Measurements from ENCODE around the gene CNDP1.
"Not testable (repeated sequence)": the region's sequence is repeated elsewhere in the genome, so short reads cannot be mapped to it uniquely, and the experiment has no call there.

CNDP1 gene

DNA sequence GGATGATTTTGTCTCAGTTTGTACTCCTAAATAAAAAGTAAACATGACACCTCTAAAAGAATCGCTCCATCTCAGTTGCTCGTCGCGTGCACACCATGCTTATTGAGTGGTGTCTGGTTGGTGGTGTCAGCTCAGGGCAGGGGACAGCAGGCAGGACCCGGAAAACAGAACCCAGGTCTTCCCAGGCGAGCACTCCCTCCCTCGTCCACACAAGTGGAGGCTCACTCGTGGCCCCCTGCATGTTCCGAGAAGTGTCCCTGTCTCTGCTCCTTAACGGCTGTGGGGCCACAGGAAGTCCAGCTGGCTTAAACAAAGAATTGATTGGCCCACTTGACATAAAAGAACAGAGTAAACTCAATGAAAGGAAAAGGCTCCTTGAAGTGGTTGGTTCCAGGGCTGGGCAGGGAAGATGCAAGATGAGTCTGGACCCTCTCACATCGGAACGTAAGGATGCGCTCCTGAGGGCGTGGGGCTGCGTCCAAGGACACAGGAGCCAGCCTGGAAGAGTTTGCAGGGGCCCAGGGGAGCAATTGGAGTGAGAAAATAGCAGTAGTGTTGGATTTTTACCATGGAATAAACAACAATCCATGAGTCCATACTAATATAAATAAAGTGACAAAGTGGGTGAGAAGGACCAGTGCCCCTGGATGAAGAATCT lies 13.1 kb upstream of the CNDP1 start (continued):
- TF ChIP-seq ZBTB11 (tag by site-specific recombination; conservative IDR thresholded peaks at IDR 0.05; ENCODE audit: low read depth) (no peak), ZNF302 (tag by site-specific recombination; IDR thresholded peaks at IDR 0.05; ENCODE audit: low read depth) (no peak)

- TF ChIP-seq ZNF654 (tag by site-specific recombination; IDR thresholded peaks at IDR 0.05; ENCODE audit: low read depth) (no peak), YY1 (tag by site-specific recombination; IDR thresholded peaks at IDR 0.05) (no peak), ZNF311 (tag by site-specific recombination; IDR thresholded peaks at IDR 0.05; ENCODE audit: borderline replicate concordance) (no peak), KLF8 (tag by site-specific recombination; IDR thresholded peaks at IDR 0.05) (no peak), ZNF544 (tag by site-specific recombination; IDR thresholded peaks at IDR 0.05) (no peak), ZNF341 (tag by site-specific recombination; IDR thresholded peaks at IDR 0.05; ENCODE audit: low read depth) (no peak)
- TF ChIP-seq, protein P1, sequence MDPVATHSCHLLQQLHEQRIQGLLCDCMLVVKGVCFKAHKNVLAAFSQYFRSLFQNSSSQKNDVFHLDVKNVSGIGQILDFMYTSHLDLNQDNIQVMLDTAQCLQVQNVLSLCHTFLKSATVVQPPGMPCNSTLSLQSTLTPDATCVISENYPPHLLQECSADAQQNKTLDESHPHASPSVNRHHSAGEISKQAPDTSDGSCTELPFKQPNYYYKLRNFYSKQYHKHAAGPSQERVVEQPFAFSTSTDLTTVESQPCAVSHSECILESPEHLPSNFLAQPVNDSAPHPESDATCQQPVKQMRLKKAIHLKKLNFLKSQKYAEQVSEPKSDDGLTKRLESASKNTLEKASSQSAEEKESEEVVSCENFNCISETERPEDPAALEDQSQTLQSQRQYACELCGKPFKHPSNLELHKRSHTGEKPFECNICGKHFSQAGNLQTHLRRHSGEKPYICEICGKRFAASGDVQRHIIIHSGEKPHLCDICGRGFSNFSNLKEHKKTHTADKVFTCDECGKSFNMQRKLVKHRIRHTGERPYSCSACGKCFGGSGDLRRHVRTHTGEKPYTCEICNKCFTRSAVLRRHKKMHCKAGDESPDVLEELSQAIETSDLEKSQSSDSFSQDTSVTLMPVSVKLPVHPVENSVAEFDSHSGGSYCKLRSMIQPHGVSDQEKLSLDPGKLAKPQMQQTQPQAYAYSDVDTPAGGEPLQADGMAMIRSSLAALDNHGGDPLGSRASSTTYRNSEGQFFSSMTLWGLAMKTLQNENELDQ (tag by site-specific recombination; IDR thresholded peaks at IDR 0.05; ENCODE audit: low read depth): no peak
- POLR2A ChIA-PET: no interaction called here
- no peaks in the 10 kb centered on the region for H3K9me3 ChIP-seq (ENCODE audit: control insufficient read depth, insufficient read depth, low read depth, low read length)
Observed at GRCh38 chr18:74522635-74523548, 11.4 kb upstream of the CNDP1 start.

GRCh38 chr18:74524097-74524496 lies 10.2 kb upstream of the CNDP1 start:
- Histone ChIP-seq H3K9me3 (ENCODE audit: control insufficient read depth, insufficient read depth, low read depth, low read length) (no peaks in the 10 kb centered on the region), H3K27ac (ENCODE audit: extremely low read depth, low read depth, low read length) (no peak overlapping the region), H3K4me1 (ENCODE audit: control insufficient read depth, insufficient read depth, low read length) (no peaks in the 10 kb centered on the region), H3K36me3 (ENCODE audit: control insufficient read depth in 2 of 2, insufficient read depth in 1 of 2, low read length in 2 of 2) (peaks cover 0 to 15% of the 10 kb centered on the region in 2 experiments; a peak in 2 of 3 replicates), H3K4me3 (ENCODE audit: low read depth, low read length) (no peak overlapping the region)
- ChIA-PET POLR2A (no interaction called here), CTCF (no interaction called here)
- no peak for TF ChIP-seq ZNF544 (tag by site-specific recombination; IDR thresholded peaks at IDR 0.05)
- TF ChIP-seq, protein P2, sequence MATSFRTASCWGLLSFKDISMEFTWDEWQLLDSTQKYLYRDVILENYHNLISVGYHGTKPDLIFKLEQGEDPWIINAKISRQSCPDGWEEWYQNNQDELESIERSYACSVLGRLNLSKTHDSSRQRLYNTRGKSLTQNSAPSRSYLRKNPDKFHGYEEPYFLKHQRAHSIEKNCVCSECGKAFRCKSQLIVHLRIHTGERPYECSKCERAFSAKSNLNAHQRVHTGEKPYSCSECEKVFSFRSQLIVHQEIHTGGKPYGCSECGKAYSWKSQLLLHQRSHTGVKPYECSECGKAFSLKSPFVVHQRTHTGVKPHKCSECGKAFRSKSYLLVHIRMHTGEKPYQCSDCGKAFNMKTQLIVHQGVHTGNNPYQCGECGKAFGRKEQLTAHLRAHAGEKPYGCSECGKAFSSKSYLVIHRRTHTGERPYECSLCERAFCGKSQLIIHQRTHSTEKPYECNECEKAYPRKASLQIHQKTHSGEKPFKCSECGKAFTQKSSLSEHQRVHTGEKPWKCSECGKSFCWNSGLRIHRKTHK (tag by site-specific recombination; IDR thresholded peaks at IDR 0.05): no peak
- no peak for TF ChIP-seq YY2 (tag by site-specific recombination; IDR thresholded peaks at IDR 0.05)
- no peak for TF ChIP-seq ZNF514 (tag by site-specific recombination; IDR thresholded peaks at IDR 0.05)
- TF ChIP-seq ZNF530 (tag by site-specific recombination; IDR thresholded peaks at IDR 0.05; ENCODE audit: low read depth): no peak
- TF ChIP-seq ZNF311 (tag by site-specific recombination; IDR thresholded peaks at IDR 0.05; ENCODE audit: borderline replicate concordance): no peak
- TF ChIP-seq SCRT2 (tag by site-specific recombination; IDR thresholded peaks at IDR 0.05): peak; percentile 45; the same call in 1 of the 2 replicates
- no peak for TF ChIP-seq OSR2 (tag by site-specific recombination; IDR thresholded peaks at IDR 0.05)
- peak; percentile 28; the same call in 1 of the 2 replicates for TF ChIP-seq ZIC2 (tag by site-specific recombination; IDR thresholded peaks at IDR 0.05)
- TF ChIP-seq, protein P3, sequence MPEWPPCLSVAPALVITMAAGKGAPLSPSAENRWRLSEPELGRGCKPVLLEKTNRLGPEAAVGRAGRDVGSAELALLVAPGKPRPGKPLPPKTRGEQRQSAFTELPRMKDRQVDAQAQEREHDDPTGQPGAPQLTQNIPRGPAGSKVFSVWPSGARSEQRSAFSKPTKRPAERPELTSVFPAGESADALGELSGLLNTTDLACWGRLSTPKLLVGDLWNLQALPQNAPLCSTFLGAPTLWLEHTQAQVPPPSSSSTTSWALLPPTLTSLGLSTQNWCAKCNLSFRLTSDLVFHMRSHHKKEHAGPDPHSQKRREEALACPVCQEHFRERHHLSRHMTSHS (tag by site-specific recombination; IDR thresholded peaks at IDR 0.05): no peak
- TF ChIP-seq ZBTB21 (tag by site-specific recombination; IDR thresholded peaks at IDR 0.05): no peak

More at GRCh38 chr18:74522635-74523548, 11.4 kb upstream of the CNDP1 start:
- CTCF ChIA-PET: interaction anchor here (2.3 kb wide), 1 partner anchor 29 kb away, joined by 6 read pairs; no protein-coding TSS in a partner anchor
- no peaks in the 10 kb centered on the region for H3K4me1 ChIP-seq (ENCODE audit: control insufficient read depth, insufficient read depth, low read length)
- no peak overlapping the region for H3K27ac ChIP-seq (ENCODE audit: extremely low read depth, low read depth, low read length)
- no peak overlapping the region for H3K4me3 ChIP-seq (ENCODE audit: low read depth, low read length)
- peaks cover 0 to 25% of the 10 kb centered on the region in 2 experiments; a peak in 2 of 3 replicates for H3K36me3 ChIP-seq (ENCODE audit: control insufficient read depth in 2 of 2, insufficient read depth in 1 of 2, low read length in 2 of 2)

DNA sequence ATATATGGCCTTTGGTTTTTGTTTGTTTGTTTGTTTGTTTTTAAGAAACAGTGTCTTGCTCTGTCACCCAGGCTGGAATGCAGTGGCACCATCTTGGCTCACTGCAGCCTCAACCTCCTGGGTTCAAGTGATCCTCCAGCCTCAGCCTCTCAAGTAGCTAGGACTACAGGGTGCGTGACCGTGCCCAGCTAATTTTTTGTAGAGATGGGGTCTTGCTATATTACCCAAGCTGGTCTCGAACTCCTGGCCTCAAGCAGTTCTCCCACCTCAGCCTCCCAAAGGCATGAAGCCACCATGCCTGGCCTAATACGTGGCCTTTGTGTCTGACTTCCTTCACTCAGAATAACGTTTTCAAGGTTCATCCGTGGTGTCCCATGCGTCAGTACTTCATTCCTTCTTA lies 9.4 kb upstream of the CNDP1 start:
- CTCF ChIA-PET: interaction anchor here (0.7 to 0.8 kb wide), 2 partner anchors 27 to 246 kb away, joined by 3 read pairs; no protein-coding TSS in a partner anchor
- H3K4me1 ChIP-seq (ENCODE audit: control insufficient read depth, insufficient read depth, low read length); H3K9me3 ChIP-seq (ENCODE audit: control insufficient read depth, insufficient read depth, low read depth, low read length); POLR2A ChIA-PET; H3K27ac ChIP-seq (ENCODE audit: extremely low read depth, low read depth, low read length); H3K4me3 ChIP-seq (ENCODE audit: low read depth, low read length); H3K36me3 ChIP-seq (ENCODE audit: control insufficient read depth in 2 of 2, insufficient read depth in 1 of 2, low read length in 2 of 2): not testable (repeated sequence)

Measured in HEK293 (cell line).